Panc1 (cell line): ENCODE results near the gene IZUMO1. TPM values are rescaled to one million over a fixed set of nuclear protein-coding genes. Genes with fewer than 3 reads are reported as not detected.
A peak's percentile ranks its signal among the peaks of the same experiment; 100 is the strongest.

Experiments
- ATAC-seq: fragments of 200-7000 bp; cut with Tn5 transposase; 2 replicates; pipeline ENCODE4 v1.9.1; 2020; ENCODE audit warnings: mild to moderate bottlenecking, moderate library complexity
- BruUV-seq: library from RNA; stranded (reverse); fragments of 400-500 nt; replicated peaks from 2 replicates; lab custom pipeline; 2021; lab: Mats Ljungman, UMichigan
- CTCF ChIA-PET: fragments of 300-600 bp; sonication (Branson Sonifier 250); formaldehyde crosslinking; loops from one replicate; lab custom pipeline; 2022; ENCODE audit warnings: antibody characterized with exemption; lab: Charles Lee
- POLR2A ChIA-PET: fragments of 300-600 bp; sonication (Branson Sonifier 250); formaldehyde crosslinking; loops from one replicate; lab custom pipeline; 2022; ENCODE audit warnings: antibody characterized with exemption; lab: Charles Lee
- DNase-seq: peaks from one replicate; pipeline ENCODE4 v3.0.0-alpha.2; 2010; ENCODE audit warnings: low read depth, low spot score
- H3K27ac ChIP-seq: 2 replicates; pipeline ENCODE4 v1.5.1; 2011; ENCODE audit warnings: mild to moderate bottlenecking, low read length, inconsistent platforms
- H3K27me3 ChIP-seq: fragments of 200-500 bp; sonication (Bioruptor generic); 2 replicates; pipeline ENCODE4 v1.6.0; 2014; ENCODE audit warnings: low read length, inconsistent platforms; ENCODE audit not compliant: control insufficient read depth, insufficient read depth
- H3K36me3 ChIP-seq: fragments of 200-500 bp; sonication (Bioruptor generic); 2 replicates; pipeline ENCODE4 v1.5.1; 2014; ENCODE audit warnings: inconsistent platforms, mild to moderate bottlenecking, low read length, moderate library complexity; ENCODE audit not compliant: control insufficient read depth, insufficient read depth
- H3K4me1 ChIP-seq: 2 replicates; pipeline ENCODE4 v1.5.1; 2011; ENCODE audit warnings: inconsistent platforms, mild to moderate bottlenecking, low read length, moderate library complexity; ENCODE audit not compliant: control insufficient read depth, insufficient read depth
- H3K4me3 ChIP-seq, 2 experiments: 2 replicates each; pipeline ENCODE4 v1.5.1; 2011 to 2012; ENCODE audit warnings: low read depth in 2 of 2, low read length in 2 of 2, mild to moderate bottlenecking in 2 of 2, inconsistent platforms in 1 of 2, moderate library complexity in 1 of 2
- H3K9me3 ChIP-seq: fragments of 200-500 bp; sonication (Bioruptor generic); 2 replicates; pipeline ENCODE4 v1.5.1; 2014; ENCODE audit warnings: low read depth, mild to moderate bottlenecking, inconsistent platforms, low read length, moderate library complexity; ENCODE audit not compliant: control insufficient read depth, insufficient read depth
- CTCF ChIP-seq: fragments of 450-650 bp; IDR thresholded peaks from 2 replicates; pipeline ENCODE4 v1.5.1; 2017; ENCODE audit warnings: mild to moderate bottlenecking
- POLR2AphosphoS5 ChIP-seq: IDR thresholded peaks from 2 replicates; pipeline ENCODE4 v1.6.1; 2012; ENCODE audit warnings: mild to moderate bottlenecking, low read depth, low read length, moderate library complexity
- REST ChIP-seq, 2 experiments: IDR thresholded peaks; 2 replicates each; pipeline ENCODE4 v1.6.1; 2011 to 2012; ENCODE audit warnings: low read depth in 2 of 2, control low read depth in 1 of 2, low read length in 1 of 2, mild to moderate bottlenecking in 1 of 2, moderate library complexity in 1 of 2; ENCODE audit not compliant: insufficient read depth in 1 of 2
- SIN3A ChIP-seq: IDR thresholded peaks from 2 replicates; pipeline ENCODE4 v1.6.1; 2012; ENCODE audit warnings: low read depth, mild to moderate bottlenecking, low read length, moderate library complexity, borderline replicate concordance; ENCODE audit not compliant: insufficient read depth
- TCF7L2 ChIP-seq: IDR thresholded peaks from 2 replicates; pipeline ENCODE4 v1.6.1; 2011; ENCODE audit warnings: mild to moderate bottlenecking, low read depth, low read length, inconsistent platforms
- in situ Hi-C: cut with HindIII; loops from 2 replicates; pipeline ENCODE4 v1.10.0; 2016; ENCODE audit warnings: low sequenced_read_pairs, low pct_unique_long_range_greater_than_20kb
- intact Hi-C: fragments of 100-400 bp; cut with micrococcal nuclease; formaldehyde crosslinking; loops from one replicate; pipeline ENCODE4 v1.10.0; 2022; ENCODE audit not compliant: unreplicated experiment
- total RNA-seq: library from RNA; stranded (reverse); gene quantifications from one replicate; pipeline ENCODE4 v1.2.1, GENCODE V29; 2021; ENCODE audit not compliant: unreplicated experiment

The IZUMO1 gene
- total RNA-seq, 1 experiment from 2014 or later: not detected

GRCh38 chr19:48741129-48741999 is 5.3 kb downstream of the IZUMO1 start:
- TF ChIP-seq SIN3A (no peak), TCF7L2 (no peak), POLR2AphosphoS5 (no peak), CTCF (no peak), REST (IDR thresholded peaks at IDR 0.05; ENCODE audit: insufficient read depth in 1 of 2, low read depth in 2 of 2, low read length in 1 of 2) (no peak)
- H3K9me3 ChIP-seq: no peaks in the 10 kb centered on the region
- CTCF ChIA-PET: no interaction called here
- no peak overlapping the region for H3K4me3 ChIP-seq
- intact Hi-C loops: no loop called here
- no peaks in the 10 kb centered on the region for H3K36me3 ChIP-seq
- no peak for DNase-seq
- no peaks in the 10 kb centered on the region for H3K27me3 ChIP-seq
- no TSS peak for BruUV-seq
- no peak for ATAC-seq
- no peak overlapping the region for H3K27ac ChIP-seq
- H3K4me1 ChIP-seq: no peaks in the 10 kb centered on the region; the same call in 1 of the 2 replicates
- in situ Hi-C loops: no loop called here
- POLR2A ChIA-PET: no interaction called here

- Histone ChIP-seq H3K4me3 (peak within 1 kb of the TSS; percentile 47 to 50), H3K36me3 (no peaks in the 10 kb centered on the region), H3K9me3 (no peaks in the 10 kb centered on the region), H3K4me1 (no peaks in the 10 kb centered on the region; the same call in 1 of the 2 replicates), H3K27me3 (no peaks in the 10 kb centered on the region), H3K27ac (no peak within 1 kb of the TSS)
- in situ Hi-C loops (no loop called here), intact Hi-C loops (no loop called here)
- DNase-seq (no peak), ATAC-seq (no peak)
- ChIA-PET CTCF (interaction anchor here (0.5 kb wide), 1 partner anchor 323 kb away, joined by 8 read pairs; no protein-coding TSS in a partner anchor), POLR2A (no interaction called here)
- TF ChIP-seq POLR2AphosphoS5: no peak
- no peak for TF ChIP-seq REST (IDR thresholded peaks at IDR 0.05; ENCODE audit: insufficient read depth in 1 of 2, low read depth in 2 of 2, low read length in 1 of 2)
- TF ChIP-seq SIN3A: no peak
- no peak for TF ChIP-seq TCF7L2
- TF ChIP-seq CTCF: no peak
- no TSS peak for BruUV-seq
Observed at GRCh38 chr19:48740164-48740972, 6.3 kb downstream of the IZUMO1 start, which contains the start of gene RASIP1. Gene RASIP1, minus strand, starts transcription at chr19:48740610. Its CDS starts 328 bp downstream, at chr19:48740282.
